AG09309 (cell line): ENCODE measurements around the gene PPP3CA.

Source experiments
- DNase-seq: peaks from one replicate; pipeline ENCODE4 v3.0.0-alpha.2; 2010; ENCODE audit warnings: low read depth
- H3K4me3 ChIP-seq: 2 replicates; pipeline ENCODE4 v1.5.1; 2011; ENCODE audit warnings: mild to moderate bottlenecking, low read depth, low read length, moderate library complexity; ENCODE audit not compliant: control insufficient read depth
- CTCF ChIP-seq: IDR thresholded peaks from 2 replicates; pipeline ENCODE4 v1.5.1; 2011; ENCODE audit warnings: mild to moderate bottlenecking, low read depth, low read length, inconsistent platforms; ENCODE audit not compliant: insufficient read depth, control insufficient read depth; ENCODE audit errors: missing control alignments

PPP3CA gene

GRCh38 chr4:101049549-101050001 lies 297.8 kb downstream of the PPP3CA start:
- no peak for DNase-seq
- H3K4me3 ChIP-seq: no peak overlapping the region
- no peak for TF ChIP-seq CTCF

GRCh38 chr4:101044766-101045165 lies 302.6 kb downstream of the PPP3CA start:
- no peak for DNase-seq
- no peak for TF ChIP-seq CTCF
- H3K4me3 ChIP-seq: no peak overlapping the region

GRCh38 chr4:101042847-101043246 lies 304.5 kb downstream of the PPP3CA start:
- TF ChIP-seq CTCF: no peak
- no peak overlapping the region for H3K4me3 ChIP-seq
- DNase-seq: no peak

- DNase-seq: no peak
- no peak for TF ChIP-seq CTCF
- no peak overlapping the region for H3K4me3 ChIP-seq
Observed at GRCh38 chr4:101040776-101041175, 306.6 kb downstream of the PPP3CA start.

- TF ChIP-seq CTCF: no peak
- DNase-seq: no peak
- H3K4me3 ChIP-seq: no peak overlapping the region
Observed at GRCh38 chr4:101039367-101039766, 308.0 kb downstream of the PPP3CA start.

- H3K4me3 ChIP-seq: no peak overlapping the region
- TF ChIP-seq CTCF: no peak
- no peak for DNase-seq
Observed at GRCh38 chr4:101037938-101038413, 309.4 kb downstream of the PPP3CA start.

GRCh38 chr4:101037249-101037648 lies 310.1 kb downstream of the PPP3CA start:
- no peak for TF ChIP-seq CTCF
- no peak for DNase-seq
- no peak overlapping the region for H3K4me3 ChIP-seq
